Neuronal stem cell (in vitro differentiated cells): ENCODE results near the gene GAS7.
A peak's percentile ranks its signal among the peaks of the same experiment; 100 is the strongest.

Experiments
- DNase-seq: peaks from one replicate; pipeline ENCODE4 v3.0.0-alpha.2; 2013; ENCODE audit warnings: low spot score
- H2AFZ ChIP-seq: one replicate; pipeline ENCODE4 v1.6.1; 2013; ENCODE audit warnings: mild to moderate bottlenecking, low read length, inconsistent platforms
- H2AK5ac ChIP-seq: 2 replicates; pipeline ENCODE4 v1.6.1; 2013; ENCODE audit warnings: low read depth, mild to moderate bottlenecking, inconsistent platforms, low read length, moderate library complexity, mixed read lengths
- H2BK120ac ChIP-seq: 2 replicates; pipeline ENCODE4 v1.6.1; 2013; ENCODE audit warnings: low read depth, mild to moderate bottlenecking, inconsistent platforms, low read length, moderate library complexity, mixed read lengths
- H2BK12ac ChIP-seq: one replicate; pipeline ENCODE4 v1.6.1; 2013; ENCODE audit warnings: low read length, inconsistent platforms
- H2BK15ac ChIP-seq: 2 replicates; pipeline ENCODE4 v1.6.1; 2013; ENCODE audit warnings: mild to moderate bottlenecking, low read length, inconsistent platforms, mixed read lengths
- H2BK5ac ChIP-seq: one replicate; pipeline ENCODE4 v1.6.1; 2013; ENCODE audit warnings: inconsistent platforms, mild to moderate bottlenecking, low read length, moderate library complexity
- H3K14ac ChIP-seq: one replicate; pipeline ENCODE4 v1.6.1; 2013; ENCODE audit warnings: low read length, inconsistent platforms
- H3K18ac ChIP-seq: 2 replicates; pipeline ENCODE4 v1.6.1; 2013; ENCODE audit warnings: low read length, inconsistent platforms
- H3K23ac ChIP-seq: 2 replicates; pipeline ENCODE4 v1.6.1; 2013; ENCODE audit warnings: low read depth, mild to moderate bottlenecking, mixed read lengths, low read length, inconsistent platforms; ENCODE audit not compliant: poor library complexity
- H3K27ac ChIP-seq: replicated peaks from 3 replicates; pipeline ENCODE4 v1.5.1; 2013; ENCODE audit warnings: low read length, inconsistent platforms
- H3K27me3 ChIP-seq, 3 experiments: 2 replicates each; pipeline ENCODE4 v1.6.1; 2013; ENCODE audit warnings: low read length in 3 of 3, mild to moderate bottlenecking in 2 of 3, inconsistent platforms in 1 of 3, low read depth in 1 of 3, mixed read lengths in 1 of 3, moderate library complexity in 1 of 3; ENCODE audit not compliant: control insufficient read depth in 3 of 3, insufficient read depth in 3 of 3
- H3K36me3 ChIP-seq, 2 donors: replicated peaks in 1 of 2; 2 replicates each; pipeline ENCODE4 v1.6.1; 2013; ENCODE audit warnings: low read length in 2 of 2; ENCODE audit not compliant: control insufficient read depth in 2 of 2, insufficient read depth in 2 of 2
- H3K4ac ChIP-seq: 2 replicates; pipeline ENCODE4 v1.6.1; 2013; ENCODE audit warnings: inconsistent platforms, mild to moderate bottlenecking, low read length, moderate library complexity
- H3K4me1 ChIP-seq, 2 donors: 1 replicate in 1 of 2; 2 replicates in 1 of 2; pipeline ENCODE4 v1.6.1; 2013; ENCODE audit warnings: low read length in 2 of 2, low read depth in 1 of 2; ENCODE audit not compliant: control insufficient read depth in 2 of 2, insufficient read depth in 1 of 2
- H3K4me2 ChIP-seq: one replicate; pipeline ENCODE4 v1.6.1; 2013; ENCODE audit warnings: mild to moderate bottlenecking, low read length, inconsistent platforms; ENCODE audit not compliant: insufficient read depth, poor library complexity, severe bottlenecking
- H3K4me3 ChIP-seq, 2 donors: 2 replicates each; pipeline ENCODE4 v1.5.1; 2013; ENCODE audit warnings: low read length in 2 of 2, mild to moderate bottlenecking in 2 of 2, inconsistent platforms in 1 of 2, moderate library complexity in 1 of 2
- H3K79me1 ChIP-seq: one replicate; pipeline ENCODE4 v1.6.1; 2013; ENCODE audit warnings: low read depth, mild to moderate bottlenecking, inconsistent platforms, low read length, moderate library complexity
- H3K9ac ChIP-seq: one replicate; pipeline ENCODE4 v1.6.1; 2013; ENCODE audit warnings: mild to moderate bottlenecking, low read depth, low read length, inconsistent platforms; ENCODE audit not compliant: poor library complexity
- H3K9me3 ChIP-seq, 2 donors: replicated peaks in 1 of 2; 2 replicates each; pipeline versions ENCODE3 to v1.6.1; 2013; ENCODE audit warnings: low read length in 2 of 2, mild to moderate bottlenecking in 2 of 2, inconsistent platforms in 1 of 2, low read depth in 1 of 2, mixed read lengths in 1 of 2, moderate library complexity in 1 of 2; ENCODE audit not compliant: control insufficient read depth in 2 of 2, insufficient read depth in 1 of 2
- H4K8ac ChIP-seq: one replicate; pipeline ENCODE4 v1.6.1; 2013; ENCODE audit warnings: low read depth, mild to moderate bottlenecking, inconsistent platforms, low read length, moderate library complexity
- H4K91ac ChIP-seq: one replicate; pipeline ENCODE4 v1.6.1; 2013; ENCODE audit warnings: low read length, low read depth, mild to moderate bottlenecking, inconsistent platforms; ENCODE audit not compliant: poor library complexity
- WGBS, 2 donors: extraction: QIAGEN DNeasy Blood & Tissue Kit; methylation state at CpG; one replicate each; pipeline ENCODE4 v1.1.7; 2013; ENCODE audit warnings: missing lambda C conversion rate in 2 of 2, mixed read lengths in 1 of 2; ENCODE audit not compliant: insufficient read length in 2 of 2, insufficient replicate concordance in 1 of 2; ENCODE audit errors: extremely low coverage in 2 of 2; 5-methylcytosine and 5-hydroxymethylcytosine counted together

GAS7 gene

DNA sequence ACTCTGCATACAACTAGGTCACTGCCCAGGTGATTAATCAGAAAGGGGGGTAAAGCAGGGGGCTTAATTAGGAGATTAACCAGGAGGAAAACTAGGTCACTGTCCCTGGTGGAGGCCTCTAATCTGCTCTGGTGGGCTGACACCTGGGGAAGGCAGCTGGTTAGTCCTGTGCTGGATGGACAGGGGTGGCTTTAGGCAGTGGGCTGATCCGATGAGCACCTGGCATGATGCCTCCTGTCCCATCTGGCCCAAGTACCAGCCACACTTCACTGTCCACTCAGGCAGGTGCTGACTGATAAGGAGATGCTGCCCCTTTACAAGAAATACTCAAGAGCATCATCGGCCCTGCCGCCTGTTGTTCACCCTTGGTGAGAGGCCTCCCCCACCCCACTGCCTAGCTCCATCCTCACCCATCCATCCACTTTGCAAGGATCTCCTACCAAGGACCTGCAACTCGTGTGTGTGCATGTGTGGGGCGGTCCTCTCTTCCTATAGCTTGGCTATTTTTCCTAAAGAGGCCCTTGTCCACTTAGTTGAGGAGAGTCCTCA lies 279.5 kb downstream of the GAS7 start:
- Histone ChIP-seq H4K8ac (no peak overlapping the region), H3K4ac (no peak overlapping the region), H3K27me3 (no peaks in the 10 kb centered on the region), H2AFZ (no peak overlapping the region), H2BK120ac (no peak overlapping the region), H4K91ac (no peak overlapping the region), H3K23ac (no peak overlapping the region), H3K27ac (no peak overlapping the region), H3K79me1 (no peaks in the 10 kb centered on the region), H2AK5ac (no peak overlapping the region), H3K4me2 (no peak overlapping the region), H2BK15ac (no peak overlapping the region), H3K9me3 (no peaks in the 10 kb centered on the region), H2BK5ac (no peak overlapping the region), H2BK12ac (no peak overlapping the region), H3K14ac (no peak overlapping the region), H3K36me3 (no peaks in the 10 kb centered on the region), H3K18ac (no peak overlapping the region), H3K9ac (no peak overlapping the region), H3K4me1 (peaks cover 0 to 2% of the 10 kb centered on the region in 2 donors), H3K4me3 (no peak overlapping the region)
- no CpG with 5 or more reads among the region's 5 CpGs for WGBS, 2 donors
- DNase-seq: no peak

DNA sequence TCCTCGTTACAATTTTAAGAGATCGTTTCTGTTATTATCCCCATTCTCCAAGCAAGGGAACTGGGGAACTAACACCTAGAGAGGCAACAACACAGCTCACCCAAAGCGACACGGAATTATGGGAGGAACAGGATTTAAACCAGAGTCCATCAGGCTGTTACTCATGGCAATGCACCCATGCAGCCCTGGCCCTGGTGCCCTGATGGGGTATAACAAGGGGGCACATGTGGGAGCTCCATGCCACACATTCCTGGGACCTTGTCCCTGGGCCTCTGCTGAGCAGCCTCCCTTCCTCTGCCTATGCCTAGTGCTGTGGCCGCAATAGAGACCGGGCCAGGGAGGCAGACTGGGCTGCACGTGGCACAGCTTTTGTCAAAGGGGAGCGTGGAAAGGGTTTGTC lies 280.1 kb downstream of the GAS7 start:
- Histone ChIP-seq H2BK15ac (no peak overlapping the region), H3K9ac (no peak overlapping the region), H3K14ac (no peak overlapping the region), H3K4me2 (no peak overlapping the region), H3K18ac (no peak overlapping the region), H2BK5ac (no peak overlapping the region), H2AFZ (no peak overlapping the region), H3K23ac (peak overlapping the region; percentile 37), H3K79me1 (no peaks in the 10 kb centered on the region), H3K4me3 (peak overlapping the region in 1 of 2 donors; percentile 18), H3K27me3 (no peaks in the 10 kb centered on the region), H3K36me3 (no peaks in the 10 kb centered on the region), H3K9me3 (no peaks in the 10 kb centered on the region), H2AK5ac (no peak overlapping the region), H2BK12ac (no peak overlapping the region), H2BK120ac (no peak overlapping the region), H3K4me1 (peaks cover 0 to 2% of the 10 kb centered on the region in 2 donors), H3K4ac (no peak overlapping the region), H4K91ac (no peak overlapping the region), H3K27ac (no peak overlapping the region), H4K8ac (no peak overlapping the region)
- no peak for DNase-seq
- no CpG with 5 or more reads among the region's 8 CpGs for WGBS, 2 donors

DNA sequence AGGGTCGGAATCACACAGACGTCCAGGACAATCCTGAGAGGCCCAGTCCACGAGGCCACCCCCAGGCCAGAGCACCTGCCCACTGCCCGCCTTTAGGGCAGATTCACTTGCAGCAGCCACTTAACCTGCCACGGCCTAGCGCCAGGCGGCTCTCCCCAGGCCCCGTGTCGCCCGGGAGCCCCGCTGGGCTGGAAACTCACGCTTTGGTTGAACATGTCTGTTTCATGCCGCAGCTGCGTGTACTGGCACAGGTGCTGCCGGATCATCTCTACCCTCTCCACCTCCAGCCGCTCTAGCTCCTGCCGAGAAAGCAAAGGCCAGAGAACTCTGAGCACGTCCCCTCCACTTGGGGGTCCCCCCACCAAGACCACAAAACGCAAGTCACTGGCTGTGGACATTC lies 280.6 kb downstream of the GAS7 start:
- Histone ChIP-seq H2AFZ (no peak overlapping the region), H2BK15ac (no peak overlapping the region), H3K27ac (no peak overlapping the region), H3K4me3 (no peak overlapping the region), H3K79me1 (no peaks in the 10 kb centered on the region), H3K27me3 (no peaks in the 10 kb centered on the region), H4K91ac (no peak overlapping the region), H2BK5ac (no peak overlapping the region), H3K18ac (no peak overlapping the region), H2AK5ac (no peak overlapping the region), H3K4me2 (no peak overlapping the region), H3K23ac (no peak overlapping the region), H3K9ac (no peak overlapping the region), H2BK12ac (no peak overlapping the region), H4K8ac (peak overlapping the region; percentile 54), H3K36me3 (no peaks in the 10 kb centered on the region), H3K14ac (peak overlapping the region; percentile 21), H3K4ac (no peak overlapping the region), H3K4me1 (peaks cover 0 to 2% of the 10 kb centered on the region in 2 donors), H2BK120ac (no peak overlapping the region), H3K9me3 (no peaks in the 10 kb centered on the region)
- WGBS, 2 donors: no CpG with 5 or more reads among the region's 19 CpGs
- no peak for DNase-seq

DNA sequence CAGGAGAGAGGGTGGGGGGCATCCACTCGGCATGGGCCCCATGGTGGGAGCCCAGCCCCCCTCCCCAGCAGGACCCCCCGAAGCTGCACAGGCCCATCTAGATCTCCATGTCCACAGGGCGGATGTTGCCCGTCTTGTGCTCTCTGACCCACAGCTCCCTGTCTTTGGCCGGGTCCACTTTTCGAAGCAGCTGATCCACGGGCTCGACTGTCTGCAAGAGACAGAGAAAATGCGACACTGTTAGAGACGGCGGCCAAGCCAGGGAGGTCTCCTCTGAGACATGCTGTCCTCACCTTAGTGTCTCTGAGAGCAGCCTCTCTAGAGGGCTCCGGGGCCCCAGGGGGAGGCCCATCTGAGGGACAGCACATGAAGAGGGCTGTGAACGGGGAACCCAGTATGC lies 281.3 kb downstream of the GAS7 start:
- Histone ChIP-seq H3K9ac (no peak overlapping the region), H4K8ac (no peak overlapping the region), H2AFZ (no peak overlapping the region), H3K79me1 (no peaks in the 10 kb centered on the region), H3K9me3 (no peaks in the 10 kb centered on the region), H3K4ac (no peak overlapping the region), H3K4me1 (peaks cover 0 to under 1% of the 10 kb centered on the region in 2 donors), H3K4me3 (no peak overlapping the region), H2BK15ac (no peak overlapping the region), H2AK5ac (no peak overlapping the region), H3K27me3 (no peaks in the 10 kb centered on the region), H3K36me3 (no peaks in the 10 kb centered on the region), H2BK12ac (no peak overlapping the region), H3K18ac (no peak overlapping the region), H3K4me2 (no peak overlapping the region), H3K27ac (no peak overlapping the region), H4K91ac (no peak overlapping the region), H2BK5ac (no peak overlapping the region), H3K14ac (no peak overlapping the region), H2BK120ac (no peak overlapping the region), H3K23ac (no peak overlapping the region)
- no CpG with 5 or more reads among the region's 13 CpGs for WGBS, 2 donors
- DNase-seq: no peak
